HG02642 (cell line): Measurements from ENCODE around the gene CCL18.
A peak's percentile ranks its signal among the peaks of the same experiment; 100 is the strongest.
"Not testable (repeated sequence)": the region's sequence is repeated elsewhere in the genome, so short reads cannot be mapped to it uniquely, and the experiment has no call there.

Experiments
- ATAC-seq: cut with Tn5 transposase; IDR thresholded peaks from one replicate; pipeline ENCODE4 v1.9.1; 2021; ENCODE audit warnings: mild to moderate bottlenecking; ENCODE audit not compliant: unreplicated experiment, poor library complexity

The CCL18 gene

GRCh38 chr17:36070427-36070826 is 6.4 kb downstream of the CCL18 start:
- ATAC-seq: no peak

GRCh38 chr17:36071751-36072150 is 7.7 kb downstream of the CCL18 start:
- ATAC-seq: no peak

DNA sequence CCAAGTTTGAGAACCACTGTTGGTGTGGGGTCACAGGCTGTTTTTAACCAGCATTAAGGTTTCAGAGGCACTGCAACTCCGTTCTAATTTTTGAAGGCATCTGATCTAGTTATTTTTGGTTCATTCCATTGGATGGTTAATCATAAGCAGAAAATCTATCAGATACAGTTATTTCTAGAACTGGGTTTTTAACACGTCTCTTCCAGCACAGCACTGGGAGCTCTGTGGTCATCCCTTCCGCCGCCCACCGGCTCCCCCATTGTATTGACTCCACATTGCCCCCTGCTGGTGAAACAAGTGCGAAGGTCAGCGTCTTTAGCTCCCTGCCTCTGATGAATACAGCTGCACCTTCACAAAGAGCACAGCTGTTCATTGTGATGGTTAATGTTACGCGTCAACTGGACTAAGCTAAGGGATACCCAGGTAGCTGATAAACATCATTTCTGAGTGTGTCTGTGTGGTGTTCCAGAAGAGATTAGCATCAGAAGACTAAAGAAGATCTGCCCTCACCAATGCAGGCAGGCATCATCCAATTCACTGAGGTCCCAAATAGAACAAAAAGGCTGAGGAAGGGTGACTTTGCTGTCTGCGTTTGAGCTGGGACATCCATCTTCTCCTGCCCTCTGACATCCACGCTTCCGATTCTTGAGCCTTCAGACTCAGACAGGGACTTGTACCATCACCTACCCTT is 8.5 kb downstream of the CCL18 start:
- ATAC-seq: no peak

DNA sequence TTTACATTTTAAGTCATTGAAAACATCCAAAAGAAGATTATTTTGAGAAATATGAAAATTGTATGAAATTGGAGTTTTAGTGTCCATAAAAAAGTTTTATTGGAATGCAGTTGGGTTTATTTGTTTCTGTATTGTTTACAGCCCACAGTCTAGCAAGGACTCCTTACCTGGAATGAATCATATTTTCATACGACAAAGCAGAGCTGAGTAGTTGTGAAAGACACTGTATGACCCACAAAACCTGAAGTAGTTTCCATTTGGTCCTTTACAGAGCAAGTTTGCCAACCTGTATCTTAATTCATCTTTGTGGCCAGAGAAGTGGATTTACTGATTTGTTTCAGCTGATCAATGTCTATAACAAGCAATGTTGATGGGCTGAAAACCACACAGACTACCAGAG is 10.3 kb downstream of the CCL18 start:
- no peak for ATAC-seq

GRCh38 chr17:36081681-36082471 is 17.8 kb downstream of the CCL18 start:
- peak; percentile 35 for ATAC-seq

DNA sequence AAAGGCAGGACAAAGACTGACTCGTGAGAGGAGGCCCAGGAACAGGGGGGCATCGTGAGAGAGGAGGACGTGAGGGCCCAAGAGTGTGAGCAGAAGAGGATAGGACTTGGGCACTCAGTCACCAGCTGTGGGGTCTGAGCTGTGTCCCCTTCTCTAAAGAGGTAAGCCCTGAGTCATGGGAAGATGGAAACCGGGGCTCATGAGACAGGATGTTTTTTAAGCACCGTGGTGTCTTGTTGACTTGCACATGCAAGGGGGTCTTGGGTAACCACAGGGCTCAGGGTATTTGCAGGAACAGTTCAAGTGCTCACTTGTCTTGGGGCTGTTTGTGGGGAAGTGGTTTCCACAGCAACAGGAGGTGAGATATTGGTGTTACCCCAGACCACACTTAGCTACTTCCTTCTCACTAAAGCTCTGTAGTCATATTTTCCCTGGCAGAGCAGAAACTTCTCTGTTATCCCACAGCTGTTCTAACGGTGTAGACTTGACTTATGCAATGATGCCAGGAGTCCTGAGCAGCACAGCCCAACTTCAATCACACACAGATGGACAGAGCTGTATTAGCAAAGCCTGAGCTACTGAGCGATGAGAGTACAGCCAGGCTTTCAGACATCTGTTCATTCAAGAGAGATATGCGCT is 18.5 kb downstream of the CCL18 start:
- ATAC-seq: peak; percentile 47

GRCh38 chr17:36083691-36084090 is 19.6 kb downstream of the CCL18 start:
- not testable (repeated sequence) for ATAC-seq

GRCh38 chr17:36085765-36086164 is 21.7 kb downstream of the CCL18 start:
- no peak for ATAC-seq

DNA sequence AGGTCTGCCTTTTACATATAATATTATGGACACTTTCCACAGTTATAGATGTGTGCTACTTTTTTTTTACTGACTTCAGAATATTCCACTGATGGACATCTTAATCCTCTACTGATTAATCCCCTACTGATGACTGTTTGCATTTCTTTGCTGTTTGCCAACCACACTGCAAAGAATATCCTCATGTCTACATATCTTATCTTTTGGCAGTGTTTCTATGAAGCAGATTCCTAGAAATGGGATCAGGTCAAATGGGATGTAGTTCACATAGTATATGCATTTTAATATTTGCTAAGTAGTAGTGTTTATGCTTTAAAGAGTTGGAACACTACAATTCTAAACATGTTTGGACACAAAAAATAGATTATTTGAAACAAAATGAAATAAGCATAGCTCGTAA is 22.7 kb downstream of the CCL18 start:
- ATAC-seq: no peak

DNA sequence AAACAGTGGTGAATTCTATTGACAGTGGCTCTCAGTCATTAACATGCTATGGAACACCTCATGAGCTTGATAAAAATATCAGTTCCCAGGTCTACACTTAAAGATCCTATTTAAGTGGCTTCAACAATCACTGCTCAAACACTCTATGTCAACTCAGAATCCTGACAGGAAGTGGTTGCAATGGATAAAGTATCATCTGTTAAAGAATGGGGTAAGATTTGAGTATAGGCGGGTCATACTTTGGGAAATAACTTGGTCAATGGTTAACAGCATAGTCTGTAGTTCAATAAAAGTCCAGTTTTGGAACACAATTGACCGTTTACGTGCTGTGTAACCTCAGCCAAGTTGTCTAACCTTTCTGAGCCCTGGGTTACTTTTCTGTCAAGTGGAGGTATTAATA is 23.4 kb downstream of the CCL18 start:
- ATAC-seq: not testable (repeated sequence)

- not testable (repeated sequence) for ATAC-seq
Observed at GRCh38 chr17:36087897-36088572, 24.0 kb downstream of the CCL18 start.

- ATAC-seq: no peak
Observed at GRCh38 chr17:36088670-36089338, 24.7 kb downstream of the CCL18 start.

DNA sequence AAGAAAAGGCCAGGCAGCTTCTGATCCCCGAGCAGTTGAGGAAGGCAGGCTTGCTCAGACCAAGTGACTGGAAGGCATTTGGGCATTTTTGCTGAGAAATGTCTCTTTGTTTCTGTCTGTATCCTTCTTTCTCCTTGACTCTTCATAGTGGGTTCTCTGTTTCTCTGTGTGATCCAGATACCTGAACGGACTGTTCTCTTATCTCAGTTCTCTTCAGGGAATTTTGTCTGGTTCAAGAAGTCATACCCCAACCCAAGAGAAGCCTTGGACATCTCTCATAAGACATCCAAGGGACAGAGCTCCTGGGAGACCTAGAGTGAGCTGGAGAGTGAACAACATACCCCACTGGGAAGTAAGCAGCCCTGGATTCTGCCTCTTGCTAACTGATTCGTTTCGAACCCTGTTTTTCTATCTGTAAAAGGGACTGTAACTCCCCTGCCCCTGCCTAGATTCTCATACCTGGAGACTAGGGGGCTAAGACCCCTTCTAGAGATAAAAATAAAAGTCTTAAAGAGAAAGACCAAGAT is 25.3 kb downstream of the CCL18 start:
- no peak for ATAC-seq

DNA sequence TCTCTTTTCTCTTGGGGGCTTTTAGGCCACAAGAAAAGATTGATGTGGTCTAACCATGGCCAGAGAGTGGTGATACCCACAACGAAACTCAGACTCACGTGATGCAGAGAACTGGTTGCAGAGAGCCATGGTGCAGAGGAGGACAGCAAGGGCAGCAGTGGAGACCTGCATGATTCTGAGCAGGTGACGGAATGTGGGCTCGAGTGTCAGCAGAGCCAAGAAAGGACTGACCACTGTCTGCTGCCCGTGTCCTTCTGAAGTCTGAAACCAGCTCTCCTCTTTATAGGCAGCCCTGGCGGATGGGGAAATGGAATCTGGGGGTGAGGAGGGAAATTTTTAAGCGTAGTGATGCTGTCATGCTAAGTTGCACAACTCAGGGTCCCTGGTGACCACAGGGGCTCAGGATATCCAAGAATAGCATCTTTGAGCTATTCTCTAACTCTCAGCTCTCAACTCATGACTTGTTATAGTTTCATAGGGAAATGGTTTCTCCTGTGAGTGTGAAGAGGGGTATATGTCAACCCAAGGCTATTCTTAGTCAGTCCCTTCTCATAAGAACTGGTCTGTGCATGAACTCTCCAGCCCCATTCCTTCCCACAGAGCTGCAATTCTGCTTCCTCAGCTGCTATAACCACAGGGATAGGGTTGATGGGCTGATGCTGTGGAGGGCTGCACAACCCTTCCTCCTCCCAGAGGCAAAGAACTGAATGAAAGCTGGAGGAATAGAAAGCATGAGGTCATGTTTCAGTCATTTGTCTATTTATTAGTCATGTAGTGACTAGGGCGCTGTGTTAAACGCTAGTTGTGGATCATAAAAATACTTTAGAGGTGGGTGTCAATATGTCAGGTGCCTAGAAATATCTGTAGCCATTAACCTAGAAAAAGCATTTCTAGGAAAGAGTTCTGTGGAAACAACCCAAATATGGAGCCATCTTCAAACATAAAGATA is 26.1 kb downstream of the CCL18 start, which contains the start of gene CCL3:
Gene CCL3, minus strand, starts transcription at position 256 of the 949 bp plus-strand sequence. Its CDS starts 85 bp downstream, at position 171.
- ATAC-seq: peak; percentile 68

GRCh38 chr17:36092230-36092629 is 28.2 kb downstream of the CCL18 start:
- no peak for ATAC-seq

- not testable (repeated sequence) for ATAC-seq
Observed at GRCh38 chr17:36092715-36093114, 28.6 kb downstream of the CCL18 start.

DNA sequence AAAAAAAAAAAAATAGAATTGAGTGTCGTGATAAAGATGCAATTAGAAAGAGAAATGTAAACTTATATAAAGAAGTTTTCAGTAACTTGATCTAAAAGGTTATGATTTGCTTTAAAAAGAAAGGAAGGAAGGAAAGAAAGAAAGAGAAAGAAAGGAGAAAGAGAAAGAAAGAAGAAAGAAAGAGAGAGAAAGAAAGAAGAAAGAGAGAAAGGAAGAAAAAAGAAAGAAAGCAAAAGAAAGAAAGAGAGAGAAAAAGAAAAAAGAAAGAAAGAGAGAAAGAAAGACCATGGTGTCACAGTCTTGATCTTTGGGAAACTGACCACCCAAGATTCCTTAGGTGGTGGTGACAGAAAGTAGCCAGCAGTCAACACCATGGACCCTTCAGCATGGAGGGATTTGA is 30.2 kb downstream of the CCL18 start:
- no peak for ATAC-seq

- ATAC-seq: no peak
Observed at GRCh38 chr17:36094746-36095145, 30.7 kb downstream of the CCL18 start.

- no peak for ATAC-seq
Observed at GRCh38 chr17:36095992-36096391, 31.9 kb downstream of the CCL18 start.
